H9 (cell line): ENCODE results near the gene ARHGAP35. TPM values are rescaled to one million over a fixed set of nuclear protein-coding genes. Genes with fewer than 3 reads are reported as not detected.

Experiments
- DNase-seq: peaks from one replicate; pipeline ENCODE4 v3.0.0-alpha.2; 2017
- H2AFZ ChIP-seq: one replicate; pipeline ENCODE4 v1.6.1; 2013; ENCODE audit warnings: mild to moderate bottlenecking, low read length, control low read depth, moderate library complexity
- H2AK5ac ChIP-seq: 2 replicates; pipeline ENCODE4 v1.6.1; 2013; ENCODE audit warnings: low read length, control low read depth, mixed read lengths; ENCODE audit not compliant: insufficient read length
- H2BK120ac ChIP-seq: one replicate; pipeline ENCODE4 v1.6.1; 2013; ENCODE audit warnings: low read depth, mild to moderate bottlenecking, low read length, control low read depth, inconsistent platforms; ENCODE audit not compliant: poor library complexity, severe bottlenecking
- H2BK12ac ChIP-seq: 2 replicates; pipeline ENCODE4 v1.6.1; 2013; ENCODE audit warnings: low read length, control low read depth, mixed read lengths, low read depth; ENCODE audit not compliant: insufficient read length
- H2BK15ac ChIP-seq: 2 replicates; pipeline ENCODE4 v1.6.1; 2013; ENCODE audit warnings: low read depth, low read length, control low read depth
- H2BK20ac ChIP-seq: one replicate; pipeline ENCODE4 v1.6.1; 2013; ENCODE audit warnings: low read depth, mild to moderate bottlenecking, low read length, control low read depth, inconsistent platforms; ENCODE audit not compliant: poor library complexity, severe bottlenecking
- H2BK5ac ChIP-seq: 2 replicates; pipeline ENCODE4 v1.6.1; 2013; ENCODE audit warnings: low read length, control low read depth, mixed read lengths; ENCODE audit not compliant: insufficient read length
- H3K14ac ChIP-seq: 2 replicates; pipeline ENCODE4 v1.6.1; 2013; ENCODE audit warnings: low read length, control low read depth; ENCODE audit not compliant: insufficient read depth
- H3K18ac ChIP-seq: 2 replicates; pipeline ENCODE4 v1.6.1; 2013; ENCODE audit warnings: low read depth, mild to moderate bottlenecking, mixed read lengths, low read length, control low read depth; ENCODE audit not compliant: insufficient read length
- H3K23ac ChIP-seq: 2 replicates; pipeline ENCODE4 v1.6.1; 2013; ENCODE audit warnings: low read length, control low read depth, mixed read lengths, low read depth; ENCODE audit not compliant: insufficient read length
- H3K23me2 ChIP-seq: 2 replicates; pipeline ENCODE4 v1.6.1; 2013; ENCODE audit warnings: low read depth, mild to moderate bottlenecking, mixed read lengths, low read length, control low read depth; ENCODE audit not compliant: insufficient read length, poor library complexity, severe bottlenecking
- H3K27ac ChIP-seq: 2 replicates; pipeline ENCODE4 v1.5.1; 2013; ENCODE audit warnings: low read length, control low read depth, mixed read lengths, low read depth; ENCODE audit not compliant: insufficient read length
- H3K27me3 ChIP-seq: 2 replicates; pipeline ENCODE4 v1.6.1; 2013; ENCODE audit warnings: low read length, control low read depth, inconsistent platforms; ENCODE audit not compliant: insufficient read depth
- H3K4ac ChIP-seq: 2 replicates; pipeline ENCODE4 v1.6.1; 2013; ENCODE audit warnings: low read depth, mild to moderate bottlenecking, control low read depth, inconsistent platforms, low read length, moderate library complexity
- H3K4me1 ChIP-seq: 2 replicates; pipeline ENCODE4 v1.6.1; 2013; ENCODE audit warnings: low read length, control low read depth, inconsistent platforms; ENCODE audit not compliant: insufficient read depth
- H3K4me2 ChIP-seq: 2 replicates; pipeline ENCODE4 v1.6.1; 2013; ENCODE audit warnings: low read length, control low read depth, mixed read lengths; ENCODE audit not compliant: insufficient read length, insufficient read depth
- H3K56ac ChIP-seq: 2 replicates; pipeline ENCODE4 v1.6.1; 2013; ENCODE audit warnings: low read depth, mild to moderate bottlenecking, mixed read lengths, low read length, control low read depth; ENCODE audit not compliant: insufficient read length
- H3K79me1 ChIP-seq: 2 replicates; pipeline ENCODE4 v1.6.1; 2013; ENCODE audit warnings: low read depth, mild to moderate bottlenecking, moderate library complexity, low read length, control low read depth, inconsistent platforms; ENCODE audit not compliant: insufficient read depth, poor library complexity, severe bottlenecking
- H3K79me2 ChIP-seq: 2 replicates; pipeline ENCODE4 v1.6.1; 2013; ENCODE audit warnings: low read length, control low read depth, inconsistent platforms; ENCODE audit not compliant: insufficient read depth
- H3K9ac ChIP-seq: 2 replicates; pipeline ENCODE4 v1.6.1; 2013; ENCODE audit warnings: low read length, control low read depth, mixed read lengths; ENCODE audit not compliant: insufficient read length; ENCODE audit errors: extremely low read depth
- H3K9me3 ChIP-seq: one replicate; pipeline ENCODE4 v1.6.1; 2013; ENCODE audit warnings: low read depth, low read length, inconsistent platforms; ENCODE audit not compliant: control insufficient read depth
- H3T11ph ChIP-seq: one replicate; pipeline ENCODE4 v1.6.1; 2013; ENCODE audit warnings: mild to moderate bottlenecking, low read length, control low read depth, inconsistent platforms
- H4K20me1 ChIP-seq: one replicate; pipeline ENCODE4 v1.6.1; 2013; ENCODE audit not compliant: control insufficient read depth, insufficient read length, insufficient read depth
- H4K5ac ChIP-seq: 2 replicates; pipeline ENCODE4 v1.6.1; 2013; ENCODE audit warnings: low read depth, mild to moderate bottlenecking, mixed read lengths, low read length, control low read depth; ENCODE audit not compliant: insufficient read length
- H4K8ac ChIP-seq: replicated peaks from 2 replicates; pipeline ENCODE4 v1.6.1; 2013; ENCODE audit warnings: low read length, control low read depth, mixed read lengths, low read depth; ENCODE audit not compliant: insufficient read length
- H4K91ac ChIP-seq: 2 replicates; pipeline ENCODE4 v1.6.1; 2013; ENCODE audit warnings: low read depth, mild to moderate bottlenecking, moderate library complexity, mixed read lengths, low read length, control low read depth; ENCODE audit not compliant: insufficient read length
- H3K27ac Mint-ChIP-seq, 3 experiments: 2 replicates in 2 of 3; 3 replicates in 1 of 3; pipeline ENCODE4 v1.8.0; 2020 to 2021; ENCODE audit warnings: mixed read lengths in 3 of 3, mild to moderate bottlenecking in 1 of 3, moderate library complexity in 1 of 3
- H3K27me3 Mint-ChIP-seq: 2 replicates; pipeline ENCODE4 v1.8.0; 2021; ENCODE audit warnings: low read depth, mild to moderate bottlenecking, moderate library complexity, mixed read lengths
- H3K36me3 Mint-ChIP-seq, 3 experiments: 2 replicates in 2 of 3; 3 replicates in 1 of 3; pipeline ENCODE4 v1.8.0; 2020 to 2021; ENCODE audit warnings: low read depth in 3 of 3, mixed read lengths in 3 of 3; ENCODE audit not compliant: insufficient read depth in 1 of 3
- H3K4me1 Mint-ChIP-seq, 2 experiments: 2 replicates each; pipeline ENCODE4 v1.8.0; 2020; ENCODE audit warnings: mixed read lengths in 2 of 2
- H3K4me3 Mint-ChIP-seq, 2 experiments: 2 replicates in 1 of 2; 3 replicates in 1 of 2; pipeline ENCODE4 v1.8.0; 2020 to 2021; ENCODE audit warnings: mild to moderate bottlenecking in 2 of 2, mixed read lengths in 2 of 2, moderate library complexity in 1 of 2
- H3K9me3 Mint-ChIP-seq, 2 experiments: 2 replicates in 1 of 2; 3 replicates in 1 of 2; pipeline ENCODE4 v1.8.0; 2020; ENCODE audit warnings: mild to moderate bottlenecking in 2 of 2, mixed read lengths in 2 of 2, moderate library complexity in 1 of 2
- CTCF ChIP-seq: fragments of 200-600 bp; sonication (generic); conservative IDR thresholded peaks from 3 replicates; pipeline ENCODE4 v1.8.0; 2021; ENCODE audit warnings: antibody characterized with exemption, mild to moderate bottlenecking
- WGBS: extraction: QIAGEN DNeasy Blood & Tissue Kit; methylation state at CpG from one replicate; pipeline ENCODE4 v1.1.7; 2013; ENCODE audit warnings: missing lambda C conversion rate, low lambda C conversion rate, mixed read lengths; ENCODE audit not compliant: insufficient read length; ENCODE audit errors: extremely low coverage; 5-methylcytosine and 5-hydroxymethylcytosine counted together
- total RNA-seq: library from RNA; stranded (reverse); gene quantifications from 2 replicates; pipeline ENCODE4 v1.2.1, GENCODE V29; 2021

The ARHGAP35 gene
- total RNA-seq, 1 experiment from 2014 or later, result 49.8 TPM

- Histone ChIP-seq H2BK12ac (no peak overlapping the region), H3K4me1 (peaks cover 3% of the 10 kb centered on the region; the same call in 1 of the 2 replicates), H3K18ac (no peak overlapping the region), H4K91ac (no peak overlapping the region), H2AK5ac (no peak overlapping the region), H3K79me1 (no peaks in the 10 kb centered on the region), H3K27me3 (no peaks in the 10 kb centered on the region), H4K20me1 (peaks cover 2% of the 10 kb centered on the region), H3K23me2 (peaks cover 26% of the 10 kb centered on the region), H4K5ac (no peak overlapping the region), H3K79me2 (peaks cover 48% of the 10 kb centered on the region), H4K8ac (no peak overlapping the region), H2BK15ac (no peak overlapping the region), H3K23ac (no peak overlapping the region), H2BK120ac (no peak overlapping the region), H3T11ph (no peak overlapping the region), H2AFZ (no peak overlapping the region), H3K9ac (no peak overlapping the region), H3K27ac (no peak overlapping the region), H3K4me2 (peak overlapping the region; percentile 99), H3K4ac (no peak overlapping the region), H3K14ac (no peak overlapping the region), H3K56ac (no peak overlapping the region), H3K9me3 (no peaks in the 10 kb centered on the region), H2BK20ac (no peak overlapping the region), H2BK5ac (no peak overlapping the region)
- peaks cover 3 to 8% (median 7%) of the 10 kb centered on the region in 3 experiments; a peak in 6 of 7 replicates for H3K36me3 Mint-ChIP-seq
- no peaks in the 10 kb centered on the region for H3K27me3 Mint-ChIP-seq
- TF ChIP-seq CTCF, result no peak
- WGBS, result no CpG with 5 or more reads among the region's 9 CpGs
- no peak overlapping the region for H3K27ac Mint-ChIP-seq
- no peaks in the 10 kb centered on the region for H3K9me3 Mint-ChIP-seq
- DNase-seq, result no peak
- no peak overlapping the region for H3K4me3 Mint-ChIP-seq
- peaks cover 14% of the 10 kb centered on the region in 2 experiments for H3K4me1 Mint-ChIP-seq
These were observed 1.7 kb downstream of the ARHGAP35 start for GRCh38 chr19:46862503-46862834.
